ENCODE data around the gene RSAD2. TPM values are rescaled to one million over a fixed set of nuclear protein-coding genes. Genes with fewer than 3 reads are reported as not detected.

The RSAD2 gene
- total and polyA plus RNA-seq, 2 donors (not counting 3 experiments of a cell fraction or from before 2014, with no cell fraction given), result 0.03 to 0.18 TPM

- no peak overlapping the region for H3K4me2 ChIP-seq (ENCODE audit: insufficient read depth, low read length)
- no peak for TF ChIP-seq FOS (IDR thresholded peaks at IDR 0.05; ENCODE audit: borderline replicate concordance, insufficient read depth, low read length)
- H3K79me2 ChIP-seq (ENCODE audit: control insufficient read depth, insufficient read depth, low read length), result no peaks in the 10 kb centered on the region
- POLR2A ChIA-PET, result no interaction called here
- intact Hi-C loops (cut with micrococcal nuclease) (no loop called here), dilution Hi-C loops (cut with MboI; ENCODE audit: extremely low pct_ligation_motif_present, low sequenced_read_pairs) (no loop called here)
- CTCF ChIA-PET, result interaction anchor here (1.6 kb wide), 1 partner anchor 8 kb away, joined by 4 read pairs; no protein-coding TSS in a partner anchor
- no peaks in the 10 kb centered on the region for H3K36me3 ChIP-seq (ENCODE audit: control insufficient read depth in 2 of 2, extremely low read depth in 1 of 2, insufficient read depth in 2 of 2, low read length in 2 of 2)
- H3K9me3 ChIP-seq (replicated peaks; ENCODE audit: control insufficient read depth, insufficient read depth, low read length), result no peaks in the 10 kb centered on the region
- H3K4me1 ChIP-seq (ENCODE audit: control insufficient read depth, extremely low read depth, insufficient read depth, low read length), result no peaks in the 10 kb centered on the region
- BruUV-seq (replicated peaks), result no TSS peak
- H3K9me1 ChIP-seq (replicated peaks; ENCODE audit: control insufficient read depth, extremely low read depth, insufficient read depth, low read length), result no peaks in the 10 kb centered on the region
- no peak overlapping the region for H3K9ac ChIP-seq (replicated peaks; ENCODE audit: extremely low read depth, insufficient read depth, low read length)
- H2AFZ ChIP-seq (ENCODE audit: low read depth, low read length), result no peak overlapping the region
- H4K20me1 ChIP-seq (replicated peaks; ENCODE audit: control insufficient read depth, extremely low read depth, insufficient read depth, low read length), result no peaks in the 10 kb centered on the region
- FAIRE-seq (no peak), DNase-seq (ENCODE audit: low read depth, low spot score) (no peak)
- no peak overlapping the region for H3K27ac ChIP-seq (ENCODE audit: insufficient read depth, low read depth, low read length)
- peaks cover 2 to 15% of the 10 kb centered on the region in 2 experiments for H3K27me3 ChIP-seq (ENCODE audit: control insufficient read depth in 2 of 2, insufficient read depth in 2 of 2, low read length in 2 of 2)
- H3K4me3 ChIP-seq (replicated peaks in 1 of 3; ENCODE audit: insufficient read depth in 1 of 3, low read depth in 1 of 3, low read length in 3 of 3), result no peak overlapping the region
Observed at GRCh38 chr2:6876309-6876708, 1.3 kb upstream of the RSAD2 start.

- peaks cover 2 to 10% of the 10 kb centered on the region in 2 experiments for H3K27me3 ChIP-seq (ENCODE audit: control insufficient read depth in 2 of 2, insufficient read depth in 2 of 2, low read length in 2 of 2)
- H3K9me3 ChIP-seq (replicated peaks; ENCODE audit: control insufficient read depth, insufficient read depth, low read length), result no peaks in the 10 kb centered on the region
- H3K27ac ChIP-seq (ENCODE audit: insufficient read depth, low read depth, low read length), result no peak overlapping the region
- H3K4me2 ChIP-seq (ENCODE audit: insufficient read depth, low read length), result no peak overlapping the region
- FAIRE-seq (no peak), DNase-seq (ENCODE audit: low read depth, low spot score) (no peak)
- H3K36me3 ChIP-seq (ENCODE audit: control insufficient read depth in 2 of 2, extremely low read depth in 1 of 2, insufficient read depth in 2 of 2, low read length in 2 of 2), result no peaks in the 10 kb centered on the region
- TF ChIP-seq MYC (IDR thresholded peaks at IDR 0.05; ENCODE audit: low read depth, low read length), result no peak
- no peak for TF ChIP-seq JUN (IDR thresholded peaks at IDR 0.05; ENCODE audit: borderline replicate concordance, insufficient read depth, insufficient read length, low read depth)
- TF ChIP-seq GATA2 (IDR thresholded peaks at IDR 0.05; ENCODE audit: insufficient read depth, insufficient read length, low read depth, low read length), result no peak
- TF ChIP-seq POLR2AphosphoS5 (IDR thresholded peaks at IDR 0.05; ENCODE audit: insufficient read depth, low read depth, low read length), result no peak
- no peak for TF ChIP-seq POLR2A (IDR thresholded peaks at IDR 0.05; ENCODE audit: low read depth, low read length)
- no peak for TF ChIP-seq CTCF (IDR thresholded peaks at IDR 0.05; ENCODE audit: extremely low read depth in 1 of 2, insufficient read depth in 1 of 2, low read depth in 1 of 2, low read length in 2 of 2)
- no peak for TF ChIP-seq FOS (IDR thresholded peaks at IDR 0.05; ENCODE audit: borderline replicate concordance, insufficient read depth, low read length)
- no peak for TF ChIP-seq MAX (IDR thresholded peaks at IDR 0.05; ENCODE audit: insufficient read depth, insufficient read length)
- TF ChIP-seq EZH2 (IDR thresholded peaks at IDR 0.05; ENCODE audit: borderline replicate concordance, low read depth, low read length, severe bottlenecking), result no peak
- CTCF ChIA-PET, result no interaction called here
- H3K4me3 ChIP-seq (replicated peaks in 1 of 3; ENCODE audit: insufficient read depth in 1 of 3, low read depth in 1 of 3, low read length in 3 of 3), result no peak overlapping the region
- H3K9ac ChIP-seq (replicated peaks; ENCODE audit: extremely low read depth, insufficient read depth, low read length), result no peak overlapping the region
- no peaks in the 10 kb centered on the region for H4K20me1 ChIP-seq (replicated peaks; ENCODE audit: control insufficient read depth, extremely low read depth, insufficient read depth, low read length)
- no peaks in the 10 kb centered on the region for H3K79me2 ChIP-seq (ENCODE audit: control insufficient read depth, insufficient read depth, low read length)
- no TSS peak for BruUV-seq (replicated peaks)
- no peaks in the 10 kb centered on the region for H3K4me1 ChIP-seq (ENCODE audit: control insufficient read depth, extremely low read depth, insufficient read depth, low read length)
- no peak overlapping the region for H2AFZ ChIP-seq (ENCODE audit: low read depth, low read length)
- intact Hi-C loops (cut with micrococcal nuclease) (no loop called here), dilution Hi-C loops (cut with MboI; ENCODE audit: extremely low pct_ligation_motif_present, low sequenced_read_pairs) (no loop called here)
- POLR2A ChIA-PET, result interaction anchor here (0.6 kb wide), 1 partner anchor 1804 kb away, joined by 8 read pairs; no protein-coding TSS in a partner anchor
- H3K9me1 ChIP-seq (replicated peaks; ENCODE audit: control insufficient read depth, extremely low read depth, insufficient read depth, low read length), result no peaks in the 10 kb centered on the region
Observed at GRCh38 chr2:6878549-6878948, 972 bp downstream of the RSAD2 start.
